Endothelial cell of umbilical vein (primary cell): ENCODE data around the gene SLCO3A1. TPM values are rescaled to one million over a fixed set of nuclear protein-coding genes. Genes with fewer than 3 reads are reported as not detected.

ENCODE experiments used
- BruUV-seq: library from RNA; stranded (reverse); fragments of 400-500 nt; replicated peaks from 2 replicates; lab custom pipeline; 2021; lab: Mats Ljungman, UMichigan
- CTCF ChIA-PET: fragments of 300-600, 350-600 bp; sonication (Branson Sonifier 250); formaldehyde crosslinking; loops from one replicate; lab custom pipeline; 2021; ENCODE audit warnings: antibody characterized with exemption, inconsistent platforms; lab: Charles Lee
- POLR2A ChIA-PET: fragments of 300-600, 350-600 bp; sonication (Branson Sonifier 250); formaldehyde crosslinking; loops from one replicate; lab custom pipeline; 2021; ENCODE audit warnings: antibody characterized with exemption, inconsistent platforms; lab: Charles Lee
- DNase-seq: peaks from one replicate; pipeline ENCODE4 v3.0.0-alpha.2; 2011; ENCODE audit warnings: low read depth, low spot score
- FAIRE-seq: peaks from 2 replicates; lab custom pipeline; 2011; peaks lifted over from hg19 to GRCh38; lab: Jason Lieb, UNC
- H2AFZ ChIP-seq: 2 replicates; pipeline ENCODE4 v1.6.0; 2012; ENCODE audit warnings: low read depth, low read length, control low read depth, inconsistent platforms
- H3K27ac ChIP-seq: 2 replicates; pipeline ENCODE4 v1.5.1; 2011; ENCODE audit warnings: low read depth, mild to moderate bottlenecking, control low read depth, low read length, moderate library complexity; ENCODE audit not compliant: insufficient read depth
- H3K27me3 ChIP-seq, 2 experiments: 2 replicates each; pipeline versions ENCODE4 v1.6.0 to v1.6.1; 2011; ENCODE audit warnings: low read length in 2 of 2, mixed read lengths in 1 of 2; ENCODE audit not compliant: control insufficient read depth in 2 of 2, insufficient read depth in 2 of 2
- H3K36me3 ChIP-seq, 2 experiments: 2 replicates in 1 of 2; 3 replicates in 1 of 2; pipeline ENCODE4 v1.5.1; 2011; ENCODE audit warnings: low read length in 2 of 2, mild to moderate bottlenecking in 1 of 2, moderate library complexity in 1 of 2; ENCODE audit not compliant: control insufficient read depth in 2 of 2, insufficient read depth in 2 of 2; ENCODE audit errors: extremely low read depth in 1 of 2
- H3K4me1 ChIP-seq: 3 replicates; pipeline ENCODE4 v1.5.1; 2011; ENCODE audit warnings: mild to moderate bottlenecking, low read length; ENCODE audit not compliant: control insufficient read depth, insufficient read depth; ENCODE audit errors: extremely low read depth
- H3K4me2 ChIP-seq: 2 replicates; pipeline ENCODE4 v1.6.1; 2011; ENCODE audit warnings: low read length, control low read depth, mixed read lengths; ENCODE audit not compliant: insufficient read depth
- H3K4me3 ChIP-seq, 3 experiments: fragments of 200-600 bp in 1 of 3; sonication (generic), shearing (Covaris generic) in 1 of 3; replicated peaks in 1 of 3; 2 replicates each; pipeline ENCODE4 v1.5.1; 2011 to 2016; ENCODE audit warnings: control low read depth in 3 of 3, low read length in 3 of 3, mild to moderate bottlenecking in 2 of 3, inconsistent platforms in 1 of 3, low read depth in 1 of 3, moderate library complexity in 1 of 3; ENCODE audit not compliant: insufficient read depth in 1 of 3
- H3K79me2 ChIP-seq: 2 replicates; pipeline ENCODE4 v1.6.0; 2012; ENCODE audit warnings: low read length, inconsistent platforms; ENCODE audit not compliant: control insufficient read depth, insufficient read depth
- H3K9ac ChIP-seq: replicated peaks from 2 replicates; pipeline ENCODE3; 2011; ENCODE audit warnings: low read length, control low read depth; ENCODE audit not compliant: insufficient read depth; ENCODE audit errors: extremely low read depth
- H3K9me1 ChIP-seq: replicated peaks from 3 replicates; pipeline ENCODE4 v1.6.0; 2011; ENCODE audit warnings: mild to moderate bottlenecking, low read length; ENCODE audit not compliant: control insufficient read depth, insufficient read depth; ENCODE audit errors: extremely low read depth
- H3K9me3 ChIP-seq: replicated peaks from 2 replicates; pipeline ENCODE4 v1.5.1; 2012; ENCODE audit warnings: low read length, inconsistent platforms; ENCODE audit not compliant: control insufficient read depth, insufficient read depth
- H4K20me1 ChIP-seq: replicated peaks from 2 replicates; pipeline ENCODE3; 2011; ENCODE audit warnings: mild to moderate bottlenecking, low read length; ENCODE audit not compliant: control insufficient read depth, insufficient read depth; ENCODE audit errors: extremely low read depth
- EZH2 ChIP-seq: IDR thresholded peaks from 2 replicates; pipeline ENCODE4 v1.6.1; 2012; ENCODE audit warnings: borderline replicate concordance, low read depth, mild to moderate bottlenecking, moderate library complexity, low read length, inconsistent platforms; ENCODE audit not compliant: severe bottlenecking
- FOS ChIP-seq: IDR thresholded peaks from 2 replicates; pipeline ENCODE4 v1.6.1; 2011; ENCODE audit warnings: mild to moderate bottlenecking, low read length, moderate library complexity, borderline replicate concordance; ENCODE audit not compliant: insufficient read depth
- GATA2 ChIP-seq: IDR thresholded peaks from 2 replicates; pipeline ENCODE4 v1.7.0; 2011; ENCODE audit warnings: low read depth, mild to moderate bottlenecking, moderate library complexity, mixed read lengths, low read length; ENCODE audit not compliant: insufficient read length, insufficient read depth
- JUN ChIP-seq: IDR thresholded peaks from 2 replicates; pipeline ENCODE4 v1.6.1; 2011; ENCODE audit warnings: borderline replicate concordance, low read depth; ENCODE audit not compliant: insufficient read length, insufficient read depth
- MYC ChIP-seq: IDR thresholded peaks from one replicate; pipeline ENCODE4 v1.6.1; 2011; ENCODE audit warnings: mild to moderate bottlenecking, low read depth, low read length
- POLR2A ChIP-seq: IDR thresholded peaks from 2 replicates; pipeline ENCODE4 v1.6.1; 2012; ENCODE audit warnings: low read depth, mild to moderate bottlenecking, control low read depth, low read length
- POLR2AphosphoS5 ChIP-seq: IDR thresholded peaks from 2 replicates; pipeline ENCODE4 v1.6.1; 2012; ENCODE audit warnings: low read depth, mild to moderate bottlenecking, control low read depth, low read length, moderate library complexity; ENCODE audit not compliant: insufficient read depth
- dilution Hi-C: fragments of 300-500 bp; cut with MboI; formaldehyde crosslinking; loops from one replicate; pipeline ENCODE4 v1.15.0; 2019; ENCODE audit warnings: low sequenced_read_pairs; ENCODE audit not compliant: extremely low pct_ligation_motif_present
- intact Hi-C: fragments of 100-400 bp; cut with micrococcal nuclease; formaldehyde crosslinking; loops from one replicate; pipeline ENCODE4 v1.10.0; 2022
- polyA plus RNA-seq, 4 experiments: library from polyadenylated mRNA; depleted of rRNA in 3 of 4; stranded (reverse) in 3 of 4; unstranded in 1 of 4; fragments of >200 nt; gene quantifications; 2 replicates each; pipeline versions ENCODE4 v1.2.1 to v1.2.3, GENCODE V29; 2011 to 2012; ENCODE audit warnings: missing spikeins in 1 of 4
- total RNA-seq: library from RNA; stranded (reverse); gene quantifications from 2 replicates; pipeline ENCODE4 v1.2.3, GENCODE V29; 2021
- TF ChIP-seq, protein P1 (sequence below), 2 donors: IDR thresholded peaks; 1 replicate in 1 of 2; 2 replicates in 1 of 2; pipeline ENCODE4 v1.5.1; 2011; ENCODE audit warnings: low read length in 2 of 2, mild to moderate bottlenecking in 2 of 2, moderate library complexity in 2 of 2, control low read depth in 1 of 2, inconsistent platforms in 1 of 2, low read depth in 1 of 2; ENCODE audit not compliant: insufficient read depth in 1 of 2; ENCODE audit errors: extremely low read depth in 1 of 2
- TF ChIP-seq, protein P2 (sequence below): IDR thresholded peaks from 2 replicates; pipeline ENCODE4 v1.6.1; 2011; ENCODE audit not compliant: insufficient read depth, insufficient read length

Gene SLCO3A1
- total and polyA plus RNA-seq, 2 donors (not counting 3 experiments of a cell fraction or from before 2014, with no cell fraction given): 0.88 to 0.92 TPM

GRCh38 chr15:91807122-91807521 is 46.4 kb upstream of the SLCO3A1 start:
- no TSS peak for BruUV-seq
- Histone ChIP-seq H3K27me3 (no peaks in the 10 kb centered on the region), H3K4me3 (no peak overlapping the region), H3K9me3 (no peaks in the 10 kb centered on the region), H3K9me1 (no peaks in the 10 kb centered on the region), H3K4me2 (no peak overlapping the region), H3K36me3 (no peaks in the 10 kb centered on the region), H3K27ac (no peak overlapping the region), H3K9ac (no peak overlapping the region), H2AFZ (no peak overlapping the region), H3K4me1 (no peaks in the 10 kb centered on the region), H4K20me1 (no peaks in the 10 kb centered on the region), H3K79me2 (no peaks in the 10 kb centered on the region)
- CTCF ChIA-PET: no interaction called here
- intact Hi-C loops (no loop called here), dilution Hi-C loops (no loop called here)
- POLR2A ChIA-PET: no interaction called here
- TF ChIP-seq FOS: no peak
- TF ChIP-seq POLR2A: no peak
- no peak for TF ChIP-seq JUN
- TF ChIP-seq POLR2AphosphoS5: no peak
- TF ChIP-seq, protein P1, sequence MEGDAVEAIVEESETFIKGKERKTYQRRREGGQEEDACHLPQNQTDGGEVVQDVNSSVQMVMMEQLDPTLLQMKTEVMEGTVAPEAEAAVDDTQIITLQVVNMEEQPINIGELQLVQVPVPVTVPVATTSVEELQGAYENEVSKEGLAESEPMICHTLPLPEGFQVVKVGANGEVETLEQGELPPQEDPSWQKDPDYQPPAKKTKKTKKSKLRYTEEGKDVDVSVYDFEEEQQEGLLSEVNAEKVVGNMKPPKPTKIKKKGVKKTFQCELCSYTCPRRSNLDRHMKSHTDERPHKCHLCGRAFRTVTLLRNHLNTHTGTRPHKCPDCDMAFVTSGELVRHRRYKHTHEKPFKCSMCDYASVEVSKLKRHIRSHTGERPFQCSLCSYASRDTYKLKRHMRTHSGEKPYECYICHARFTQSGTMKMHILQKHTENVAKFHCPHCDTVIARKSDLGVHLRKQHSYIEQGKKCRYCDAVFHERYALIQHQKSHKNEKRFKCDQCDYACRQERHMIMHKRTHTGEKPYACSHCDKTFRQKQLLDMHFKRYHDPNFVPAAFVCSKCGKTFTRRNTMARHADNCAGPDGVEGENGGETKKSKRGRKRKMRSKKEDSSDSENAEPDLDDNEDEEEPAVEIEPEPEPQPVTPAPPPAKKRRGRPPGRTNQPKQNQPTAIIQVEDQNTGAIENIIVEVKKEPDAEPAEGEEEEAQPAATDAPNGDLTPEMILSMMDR (IDR thresholded peaks at IDR 0.05; ENCODE audit: extremely low read depth in 1 of 2, insufficient read depth in 1 of 2, low read depth in 1 of 2, low read length in 2 of 2): no peak
- TF ChIP-seq MYC: no peak
- no peak for TF ChIP-seq GATA2
- TF ChIP-seq, protein P2, sequence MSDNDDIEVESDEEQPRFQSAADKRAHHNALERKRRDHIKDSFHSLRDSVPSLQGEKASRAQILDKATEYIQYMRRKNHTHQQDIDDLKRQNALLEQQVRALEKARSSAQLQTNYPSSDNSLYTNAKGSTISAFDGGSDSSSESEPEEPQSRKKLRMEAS: no peak
- no peak for TF ChIP-seq EZH2
- FAIRE-seq: no peak
- DNase-seq: no peak
